BLaER1 (cell line): ENCODE data around the gene PRUNE2.

Source experiments
- H3K27ac ChIP-seq: shearing (Covaris generic); formaldehyde crosslinking; 2 replicates; pipeline ENCODE4 v1.8.1; 2022
- H3K27me3 ChIP-seq: shearing (Covaris generic); formaldehyde crosslinking; 2 replicates; pipeline ENCODE4 v1.8.1; 2022
- H3K36me3 ChIP-seq: shearing (Covaris generic); formaldehyde crosslinking; 2 replicates; pipeline ENCODE4 v1.8.1; 2022
- H3K4me1 ChIP-seq: shearing (Covaris generic); formaldehyde crosslinking; 2 replicates; pipeline ENCODE4 v1.8.1; 2022
- H3K4me2 ChIP-seq: shearing (Covaris generic); formaldehyde crosslinking; 2 replicates; pipeline ENCODE4 v1.8.1; 2022
- H3K4me3 ChIP-seq: shearing (Covaris generic); formaldehyde crosslinking; 2 replicates; pipeline ENCODE4 v1.8.1; 2022
- H3K9ac ChIP-seq: shearing (Covaris generic); formaldehyde crosslinking; 2 replicates; pipeline ENCODE4 v1.8.1; 2022
- H3K9me3 ChIP-seq: shearing (Covaris generic); formaldehyde crosslinking; 2 replicates; pipeline ENCODE4 v1.8.1; 2022
- H4K20me1 ChIP-seq: shearing (Covaris generic); formaldehyde crosslinking; 2 replicates; pipeline ENCODE4 v1.8.1; 2022
- Cebpa-rat ChIP-seq: shearing (Covaris generic); IDR thresholded peaks from 2 replicates; pipeline ENCODE4 v1.8.1; 2022

Gene PRUNE2

DNA sequence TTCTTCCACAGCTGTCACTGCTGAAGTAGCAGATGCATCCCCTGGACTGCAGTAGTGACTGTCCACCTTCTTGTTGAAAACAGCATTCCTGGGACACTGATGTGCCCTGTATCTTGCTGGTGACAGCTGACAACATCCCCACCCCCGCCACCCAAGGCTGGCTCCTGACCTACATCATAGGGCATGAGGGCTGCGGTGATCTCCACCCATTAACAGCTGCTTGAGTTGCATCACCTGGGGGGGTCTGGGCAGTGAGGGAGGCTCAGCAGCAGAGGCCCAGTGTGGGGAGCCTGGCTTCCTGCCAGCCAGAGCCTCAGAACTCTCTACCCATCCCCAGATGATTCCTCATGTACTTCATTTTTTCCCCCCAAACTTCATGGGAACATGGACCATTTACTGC is 4.1 kb downstream of the PRUNE2 start:
- H3K27me3 ChIP-seq: no peaks in the 10 kb centered on the region
- TF ChIP-seq Cebpa-rat: no peak
- no peak overlapping the region for H3K27ac ChIP-seq
- no peak overlapping the region for H3K9ac ChIP-seq
- no peaks in the 10 kb centered on the region for H3K36me3 ChIP-seq
- H3K4me3 ChIP-seq: no peak overlapping the region
- H3K9me3 ChIP-seq: no peaks in the 10 kb centered on the region
- no peaks in the 10 kb centered on the region for H4K20me1 ChIP-seq
- no peaks in the 10 kb centered on the region for H3K4me1 ChIP-seq
- H3K4me2 ChIP-seq: no peak overlapping the region

DNA sequence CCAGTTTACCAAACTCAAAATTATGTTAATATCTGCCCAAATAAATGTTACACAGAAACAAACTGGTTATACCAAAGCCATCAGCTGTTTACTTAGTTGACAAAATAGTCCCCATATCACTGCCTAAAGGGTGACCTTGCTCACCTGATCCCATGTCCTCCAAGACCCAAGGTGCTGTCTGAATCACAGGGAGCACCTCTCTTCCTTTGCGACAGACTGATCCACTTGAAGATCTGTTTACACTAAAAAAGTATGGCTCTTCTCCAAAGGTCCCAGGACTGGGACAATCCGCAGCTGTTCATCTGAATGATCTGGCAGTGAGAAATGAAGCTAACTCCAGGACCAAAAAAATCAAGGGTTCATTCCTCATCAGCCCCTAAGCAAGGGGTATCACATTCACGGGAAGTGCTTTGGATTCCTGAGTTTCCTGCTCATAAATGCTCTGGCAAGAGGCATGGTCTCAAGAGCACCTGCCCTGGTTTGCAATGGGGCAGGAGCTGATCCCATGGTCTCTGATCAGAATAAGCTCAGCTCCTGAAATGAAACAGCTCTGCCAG is 5.0 kb downstream of the PRUNE2 start:
- Histone ChIP-seq H3K9ac (no peak overlapping the region), H3K4me1 (no peaks in the 10 kb centered on the region), H3K27ac (no peak overlapping the region), H4K20me1 (no peaks in the 10 kb centered on the region), H3K9me3 (no peaks in the 10 kb centered on the region), H3K4me2 (no peak overlapping the region), H3K36me3 (no peaks in the 10 kb centered on the region), H3K27me3 (no peaks in the 10 kb centered on the region), H3K4me3 (no peak overlapping the region)
- TF ChIP-seq Cebpa-rat: no peak

DNA sequence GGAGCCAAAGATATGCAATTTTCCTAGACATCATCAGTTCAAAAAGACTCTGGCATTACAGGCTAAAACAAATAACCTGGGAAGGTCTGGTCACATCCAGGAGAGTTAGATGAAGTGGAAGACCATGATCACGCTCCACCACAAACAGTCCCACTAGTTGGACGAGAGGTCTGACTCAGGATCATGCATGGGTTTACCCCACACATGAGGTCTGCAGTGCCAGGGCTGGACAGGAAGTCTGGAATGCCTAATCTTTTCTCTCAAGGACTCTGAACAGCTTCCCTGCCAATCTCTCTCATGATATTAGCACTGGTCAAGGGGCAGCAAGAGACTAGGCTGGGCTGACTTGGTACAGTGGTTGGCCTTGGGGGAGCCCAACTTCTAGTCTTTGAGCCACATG is 7.1 kb downstream of the PRUNE2 start:
- Histone ChIP-seq H3K9ac (no peak overlapping the region), H3K4me1 (no peaks in the 10 kb centered on the region), H3K27ac (no peak overlapping the region), H3K4me2 (no peak overlapping the region), H4K20me1 (no peaks in the 10 kb centered on the region), H3K36me3 (no peaks in the 10 kb centered on the region), H3K4me3 (no peak overlapping the region), H3K9me3 (no peaks in the 10 kb centered on the region), H3K27me3 (no peaks in the 10 kb centered on the region)
- TF ChIP-seq Cebpa-rat: no peak

DNA sequence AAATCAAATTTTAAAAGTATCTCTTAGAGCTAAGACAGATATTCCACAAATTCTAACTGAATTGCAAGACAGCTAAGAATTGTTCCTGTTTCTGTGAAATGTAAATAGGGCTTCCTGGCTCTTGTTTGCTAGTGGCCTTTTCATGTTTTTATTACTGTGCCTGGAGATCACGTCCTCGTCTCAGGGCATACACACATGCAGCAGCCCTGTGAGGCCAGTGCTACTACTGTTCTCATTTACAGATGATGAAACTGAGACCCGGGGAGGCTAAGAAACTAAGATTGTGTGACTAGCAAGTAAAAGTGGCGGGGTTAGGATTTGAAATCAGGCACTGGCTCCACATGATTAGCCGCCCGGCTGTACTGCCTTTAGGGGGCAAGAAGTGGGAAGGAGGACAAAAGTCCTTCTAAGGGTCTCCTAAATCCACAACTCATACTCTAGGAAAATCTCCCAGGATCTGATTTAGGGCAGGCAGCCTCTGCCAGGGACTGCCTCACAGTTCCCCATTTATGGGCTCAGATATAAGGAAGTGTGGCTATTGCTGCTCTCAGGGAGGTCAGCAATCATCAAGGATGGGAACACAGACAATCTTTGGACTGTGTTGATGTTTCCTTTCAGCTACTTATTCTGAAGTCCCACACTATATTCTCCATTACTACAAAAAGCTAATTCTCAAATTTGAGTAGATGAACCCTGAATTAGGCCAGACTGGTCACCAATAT is 7.9 kb downstream of the PRUNE2 start:
- no peak for TF ChIP-seq Cebpa-rat

DNA sequence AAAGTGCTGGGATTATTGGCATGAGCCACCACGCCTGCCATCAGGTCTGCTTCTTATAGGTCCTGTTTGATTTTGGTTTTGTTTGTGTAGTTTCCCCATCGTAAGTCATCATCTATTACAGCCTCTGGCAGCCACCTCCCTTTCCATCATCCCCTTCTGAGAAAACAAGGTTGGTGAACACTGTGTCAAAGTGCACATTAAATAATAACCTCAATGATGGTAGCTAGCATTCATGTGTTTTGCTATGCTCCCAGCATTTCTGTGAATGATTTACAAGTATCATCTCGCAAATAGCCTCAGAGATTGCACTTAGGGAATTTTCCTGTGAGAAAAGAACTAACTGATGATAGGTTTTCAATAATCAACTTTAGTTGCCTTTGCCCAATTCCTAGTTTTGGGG is 9.9 kb downstream of the PRUNE2 start:
- Histone ChIP-seq H4K20me1 (no peaks in the 10 kb centered on the region), H3K27me3 (no peaks in the 10 kb centered on the region), H3K4me3 (no peak overlapping the region), H3K4me1 (no peaks in the 10 kb centered on the region), H3K36me3 (no peaks in the 10 kb centered on the region), H3K9me3 (no peaks in the 10 kb centered on the region), H3K9ac (no peak overlapping the region), H3K4me2 (no peak overlapping the region), H3K27ac (no peak overlapping the region)
- no peak for TF ChIP-seq Cebpa-rat

More for the DNA sequence above, 7.9 kb downstream of the PRUNE2 start:
- no peaks in the 10 kb centered on the region for H3K36me3 ChIP-seq
- no peak overlapping the region for H3K4me2 ChIP-seq
- H3K27ac ChIP-seq: no peak overlapping the region
- no peak overlapping the region for H3K9ac ChIP-seq
- H3K9me3 ChIP-seq: no peaks in the 10 kb centered on the region
- H3K4me1 ChIP-seq: no peaks in the 10 kb centered on the region
- no peak overlapping the region for H3K4me3 ChIP-seq
- no peaks in the 10 kb centered on the region for H4K20me1 ChIP-seq
- no peaks in the 10 kb centered on the region for H3K27me3 ChIP-seq

DNA sequence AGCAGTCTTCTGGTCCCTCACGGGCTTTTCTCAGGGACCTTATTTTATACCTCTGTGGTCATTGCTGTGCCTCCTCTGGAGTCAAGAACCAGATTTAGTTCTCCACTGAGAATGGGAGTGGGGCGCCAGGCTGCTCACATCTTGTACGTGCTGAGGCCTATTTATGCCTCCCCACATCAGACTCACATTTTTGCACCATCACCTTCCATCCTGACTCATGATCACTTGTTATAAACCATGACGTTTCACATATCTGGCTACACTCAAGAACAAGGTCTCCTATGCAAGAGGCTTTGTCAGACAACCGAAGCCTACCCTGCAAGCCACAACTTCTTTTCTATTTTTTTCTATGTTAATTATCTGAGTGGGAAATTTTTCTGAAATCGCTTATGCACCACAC is 10.7 kb downstream of the PRUNE2 start:
- H3K9ac ChIP-seq: no peak overlapping the region
- no peaks in the 10 kb centered on the region for H3K27me3 ChIP-seq
- TF ChIP-seq Cebpa-rat: no peak
- no peak overlapping the region for H3K4me2 ChIP-seq
- H3K4me1 ChIP-seq: no peaks in the 10 kb centered on the region
- no peak overlapping the region for H3K27ac ChIP-seq
- no peaks in the 10 kb centered on the region for H3K36me3 ChIP-seq
- no peaks in the 10 kb centered on the region for H3K9me3 ChIP-seq
- no peak overlapping the region for H3K4me3 ChIP-seq
- no peaks in the 10 kb centered on the region for H4K20me1 ChIP-seq

DNA sequence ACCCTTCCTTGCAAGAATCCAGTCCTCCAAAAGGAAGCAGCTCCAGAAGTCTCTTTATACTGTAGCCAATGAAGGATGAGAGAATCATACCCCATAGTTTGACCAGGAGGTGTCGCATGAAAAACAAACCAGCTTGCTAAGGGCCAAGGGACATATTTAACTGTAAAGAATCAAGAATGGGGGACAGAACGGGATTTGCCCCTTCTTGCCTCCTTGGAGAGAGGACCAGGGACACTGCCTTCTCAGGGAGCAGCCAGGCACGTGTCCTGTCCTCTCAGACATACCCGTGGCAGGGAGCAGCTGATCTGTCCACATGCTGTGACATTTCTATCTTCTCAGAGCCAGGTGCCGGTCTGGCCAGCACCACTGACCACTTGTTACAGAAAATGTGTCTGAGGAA is 11.7 kb downstream of the PRUNE2 start:
- Histone ChIP-seq H3K27ac (no peak overlapping the region), H3K27me3 (no peaks in the 10 kb centered on the region), H3K36me3 (no peaks in the 10 kb centered on the region), H3K4me2 (no peak overlapping the region), H3K9me3 (no peaks in the 10 kb centered on the region), H3K9ac (no peak overlapping the region), H3K4me1 (no peaks in the 10 kb centered on the region), H3K4me3 (no peak overlapping the region), H4K20me1 (no peaks in the 10 kb centered on the region)
- TF ChIP-seq Cebpa-rat: no peak

DNA sequence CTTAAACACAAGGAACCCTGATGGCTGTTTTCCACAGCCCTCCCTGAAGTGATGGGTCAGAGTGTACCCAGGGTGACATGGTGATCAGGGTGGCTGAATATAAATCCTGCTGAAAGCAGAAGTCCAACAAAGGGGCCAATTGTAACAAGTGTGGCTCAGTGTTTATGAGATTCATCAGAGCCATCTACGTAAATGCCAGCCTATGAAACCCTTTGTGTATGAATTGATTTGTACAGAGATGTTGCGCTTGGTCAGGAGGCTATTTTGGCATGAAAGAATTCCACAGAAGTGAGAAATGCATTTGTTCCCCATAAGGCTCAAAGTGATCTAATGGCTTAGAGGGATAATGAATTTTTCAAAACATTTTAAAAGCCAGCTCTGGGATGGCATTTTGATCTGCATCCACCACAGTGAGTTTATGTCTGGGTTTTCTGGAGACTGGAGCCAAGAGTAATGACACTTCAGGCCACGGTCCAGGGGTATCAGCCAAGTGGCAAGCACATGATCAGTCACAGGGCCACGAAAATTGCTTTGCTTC is 12.4 kb downstream of the PRUNE2 start:
- H4K20me1 ChIP-seq: no peaks in the 10 kb centered on the region
- H3K4me1 ChIP-seq: no peaks in the 10 kb centered on the region
- H3K36me3 ChIP-seq: no peaks in the 10 kb centered on the region
- H3K9me3 ChIP-seq: no peaks in the 10 kb centered on the region
- H3K9ac ChIP-seq: no peak overlapping the region
- no peak overlapping the region for H3K27ac ChIP-seq
- TF ChIP-seq Cebpa-rat: no peak
- no peak overlapping the region for H3K4me3 ChIP-seq
- no peaks in the 10 kb centered on the region for H3K27me3 ChIP-seq
- no peak overlapping the region for H3K4me2 ChIP-seq

DNA sequence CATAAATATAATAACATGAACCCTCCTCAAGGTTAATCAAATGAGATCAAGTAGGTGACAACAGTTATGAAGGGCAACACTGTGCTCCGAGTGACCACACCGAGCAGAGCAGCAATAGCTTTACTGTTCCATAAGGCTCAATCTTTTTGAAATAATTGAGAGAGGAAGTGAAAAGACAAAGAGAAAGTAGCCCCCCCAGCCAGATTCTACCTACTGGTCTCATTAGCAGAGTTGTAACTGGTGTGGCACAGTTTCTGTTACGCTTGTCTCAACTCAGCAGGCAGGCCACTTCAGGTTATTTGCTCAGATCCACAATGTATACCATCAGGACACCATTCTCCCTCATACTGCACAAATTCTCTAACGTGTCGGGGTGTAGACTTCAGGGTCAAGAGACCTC is 14.0 kb downstream of the PRUNE2 start:
- Histone ChIP-seq H3K27ac (no peak overlapping the region), H3K4me1 (peaks cover 7% of the 10 kb centered on the region), H3K36me3 (no peaks in the 10 kb centered on the region), H3K4me3 (no peak overlapping the region), H3K4me2 (no peak overlapping the region), H3K9me3 (no peaks in the 10 kb centered on the region), H3K9ac (no peak overlapping the region), H3K27me3 (no peaks in the 10 kb centered on the region), H4K20me1 (no peaks in the 10 kb centered on the region)
- no peak for TF ChIP-seq Cebpa-rat

DNA sequence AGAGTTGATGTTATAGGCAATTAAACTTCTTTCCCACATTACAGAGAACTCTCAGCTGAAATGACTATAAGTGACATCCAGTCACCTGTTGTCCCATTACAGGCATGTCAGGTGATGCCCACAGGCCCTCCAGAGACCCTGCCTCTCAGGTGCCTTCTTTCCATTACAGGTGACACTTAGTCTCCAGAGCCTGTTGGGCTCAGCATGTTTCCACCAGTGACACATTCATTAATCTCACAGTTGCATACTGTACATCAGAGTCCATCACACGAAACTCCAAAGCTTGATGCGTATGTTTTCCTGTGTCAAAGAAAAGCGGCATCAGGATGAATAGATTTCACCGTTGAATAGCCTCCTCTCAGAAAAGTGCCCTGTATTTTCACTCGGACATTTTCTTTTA is 14.6 kb downstream of the PRUNE2 start:
- Histone ChIP-seq H3K27me3 (no peaks in the 10 kb centered on the region), H3K4me2 (no peak overlapping the region), H3K9me3 (no peaks in the 10 kb centered on the region), H3K27ac (no peak overlapping the region), H3K4me3 (no peak overlapping the region), H4K20me1 (no peaks in the 10 kb centered on the region), H3K9ac (no peak overlapping the region), H3K4me1 (peaks cover 7% of the 10 kb centered on the region), H3K36me3 (no peaks in the 10 kb centered on the region)
- no peak for TF ChIP-seq Cebpa-rat
